AG08395 (cell line): ENCODE results near the gene SGK2.
"Not testable (repeated sequence)": the region's sequence is repeated elsewhere in the genome, so short reads cannot be mapped to it uniquely, and the experiment has no call there.

Experiments used
- DNase-seq: peaks from one replicate; pipeline ENCODE4 v3.0.0; 2012; ENCODE audit warnings: mixed read lengths, low spot score

SGK2 gene

GRCh38 chr20:43603124-43603523, 44.3 kb downstream of the SGK2 start:
- DNase-seq, result no peak

DNA sequence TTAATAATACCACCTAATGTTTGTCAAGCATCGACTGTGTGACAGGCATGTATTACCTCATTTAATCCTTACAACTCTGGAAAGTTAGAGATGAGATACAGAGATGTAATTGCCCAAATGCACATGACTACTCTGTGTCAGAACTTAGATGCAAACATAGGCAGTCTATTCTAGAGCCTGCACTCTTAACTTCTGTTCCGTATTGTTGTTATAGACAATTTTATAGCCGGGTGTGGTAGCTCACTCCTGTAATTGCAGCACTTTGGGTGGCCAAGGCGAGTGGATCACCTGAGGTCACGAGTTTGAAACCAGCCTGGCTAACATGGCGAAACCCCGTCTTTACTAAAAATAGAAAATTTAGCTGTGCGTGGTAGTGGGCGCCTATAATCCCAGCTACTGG, 46.9 kb downstream of the SGK2 start:
- DNase-seq, result no peak

DNA sequence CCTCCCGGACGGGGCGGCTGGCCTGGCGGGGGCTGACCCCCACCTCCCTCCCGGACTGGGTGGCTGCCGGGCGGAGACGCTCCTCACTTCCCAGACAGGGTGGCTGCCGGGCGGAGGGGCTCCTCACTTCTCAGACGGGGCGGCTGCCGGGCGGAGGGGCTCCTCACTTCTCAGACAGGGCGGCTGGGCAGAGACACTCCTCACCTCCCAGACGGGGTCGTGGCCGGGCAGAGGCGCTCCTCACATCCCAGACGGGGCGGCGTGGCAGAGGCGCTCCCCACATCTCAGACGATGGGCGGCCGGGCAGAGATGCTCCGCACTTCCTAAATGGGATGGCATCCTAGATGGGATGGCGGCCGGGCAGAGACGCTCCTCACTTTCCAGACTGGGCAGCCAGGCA, 48.5 kb downstream of the SGK2 start:
- not testable (repeated sequence) for DNase-seq

DNA sequence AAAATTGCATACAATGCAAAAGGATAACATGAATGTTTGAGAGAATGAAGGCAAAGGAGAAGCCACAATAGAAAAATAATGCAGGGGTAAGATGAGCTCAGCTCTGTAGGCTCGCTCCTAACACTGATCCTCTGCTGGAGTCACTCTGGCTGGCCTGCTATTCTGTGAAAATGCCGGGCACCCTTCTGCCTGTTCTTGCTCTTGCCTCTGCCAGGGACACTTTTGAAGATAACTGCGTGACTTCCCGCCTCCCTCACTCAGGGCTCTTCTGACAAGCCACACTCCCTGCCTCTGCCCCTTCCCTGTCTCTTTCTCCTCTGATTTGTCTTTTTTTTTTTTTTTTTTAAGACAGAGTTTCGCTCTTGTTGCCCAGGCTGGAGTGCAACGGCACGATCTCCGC, 72.8 kb downstream of the SGK2 start:
- no peak for DNase-seq
